Thoracic aorta (tissue), 2 donors: Measurements from ENCODE around the gene RPRD2. TPM values are rescaled to one million over a fixed set of nuclear protein-coding genes. Genes with fewer than 3 reads are reported as not detected.

Experiments used
- ATAC-seq: fragments of 150-250 bp; one replicate; pipeline ENCODE4 v1.8.0; 2017; ENCODE audit warnings: low read depth; ENCODE audit not compliant: insufficient number of reproducible peaks, low FRiP score
- DNase-seq: peaks from one replicate; pipeline ENCODE4 v3.0.0-alpha.2; 2020; ENCODE audit warnings: low spot score
- H3K27ac ChIP-seq, 2 donors: fragments of 200-600 bp; sonication (generic); 1 replicate in 1 of 2; 2 replicates in 1 of 2; pipeline ENCODE4 v1.5.1; 2016; ENCODE audit warnings: mild to moderate bottlenecking in 2 of 2, moderate library complexity in 2 of 2
- H3K27me3 ChIP-seq: fragments of 200-600 bp; sonication (generic); replicated peaks from 2 replicates; pipeline ENCODE4 v1.6.0; 2016; ENCODE audit warnings: mild to moderate bottlenecking; ENCODE audit not compliant: insufficient read depth
- H3K36me3 ChIP-seq: fragments of 200-600 bp; sonication (generic); one replicate; pipeline ENCODE4 v1.5.1; 2016
- H3K4me1 ChIP-seq, 2 donors: fragments of 200-600 bp; sonication (generic); 1 replicate in 1 of 2; 2 replicates in 1 of 2; pipeline versions ENCODE4 v1.5.1 to v1.6.0; 2016; ENCODE audit warnings: low read depth in 2 of 2, mild to moderate bottlenecking in 1 of 2; ENCODE audit not compliant: control insufficient read depth in 1 of 2
- H3K4me3 ChIP-seq: fragments of 200-600 bp; sonication (generic); 2 replicates; pipeline ENCODE4 v1.5.1; 2016; ENCODE audit warnings: mild to moderate bottlenecking
- H3K9me3 ChIP-seq: fragments of 200-600 bp; sonication (generic); 2 replicates; pipeline ENCODE4 v1.5.1; 2016
- CTCF ChIP-seq: fragments of 200-600 bp; sonication (generic); IDR thresholded peaks from one replicate; pipeline ENCODE4 v1.5.1; 2019; ENCODE audit warnings: antibody characterized with exemption
- total RNA-seq, 2 donors: library from RNA; depleted of rRNA; stranded (reverse); fragments of >200 nt; gene quantifications; one replicate each; pipeline versions ENCODE4 v1.1.0 to v1.2.3, GENCODE V29; 2016

The RPRD2 gene
- total RNA-seq, 2 donors from 2014 or later = 19.5 to 28.4 TPM

GRCh38 chr1:150406483-150406882, 42.5 kb downstream of the RPRD2 start:
- H3K27me3 ChIP-seq = no peaks in the 10 kb centered on the region
- H3K4me1 ChIP-seq = peaks cover 5 to 28% of the 10 kb centered on the region in 2 donors
- no peaks in the 10 kb centered on the region for H3K9me3 ChIP-seq
- no peak for TF ChIP-seq CTCF
- DNase-seq (no peak), ATAC-seq (no peak)
- no peaks in the 10 kb centered on the region for H3K36me3 ChIP-seq
- no peak overlapping the region for H3K4me3 ChIP-seq
- H3K27ac ChIP-seq = no peak overlapping the region

GRCh38 chr1:150407330-150407729, 43.4 kb downstream of the RPRD2 start:
- ATAC-seq = no peak
- H3K4me3 ChIP-seq = no peak overlapping the region
- DNase-seq = no peak
- no peaks in the 10 kb centered on the region for H3K9me3 ChIP-seq
- peaks cover 5 to 28% of the 10 kb centered on the region in 2 donors for H3K4me1 ChIP-seq
- TF ChIP-seq CTCF = no peak
- H3K27ac ChIP-seq = no peak overlapping the region
- H3K36me3 ChIP-seq = no peaks in the 10 kb centered on the region
- H3K27me3 ChIP-seq = no peaks in the 10 kb centered on the region

GRCh38 chr1:150408800-150409199, 44.9 kb downstream of the RPRD2 start:
- no peak for DNase-seq
- H3K9me3 ChIP-seq = no peaks in the 10 kb centered on the region
- no peaks in the 10 kb centered on the region for H3K36me3 ChIP-seq
- no peaks in the 10 kb centered on the region for H3K27me3 ChIP-seq
- H3K4me1 ChIP-seq = peaks cover 5 to 28% of the 10 kb centered on the region in 2 donors
- TF ChIP-seq CTCF = no peak
- ATAC-seq = no peak
- H3K27ac ChIP-seq = no peak overlapping the region
- no peak overlapping the region for H3K4me3 ChIP-seq

- ATAC-seq = no peak
- Histone ChIP-seq H3K4me3 (no peak overlapping the region), H3K27me3 (no peaks in the 10 kb centered on the region), H3K36me3 (no peaks in the 10 kb centered on the region), H3K9me3 (no peaks in the 10 kb centered on the region), H3K27ac (no peak overlapping the region), H3K4me1 (peaks cover 5 to 28% of the 10 kb centered on the region in 2 donors)
- no peak for DNase-seq
- no peak for TF ChIP-seq CTCF
Observed at GRCh38 chr1:150409504-150410362, 45.8 kb downstream of the RPRD2 start.

GRCh38 chr1:150410582-150411101, 46.7 kb downstream of the RPRD2 start:
- TF ChIP-seq CTCF = no peak
- Histone ChIP-seq H3K4me3 (no peak overlapping the region), H3K36me3 (no peaks in the 10 kb centered on the region), H3K9me3 (no peaks in the 10 kb centered on the region), H3K27me3 (no peaks in the 10 kb centered on the region), H3K4me1 (peaks cover 2 to 25% of the 10 kb centered on the region in 2 donors), H3K27ac (no peak overlapping the region)
- no peak for ATAC-seq
- no peak for DNase-seq
